Upper lobe of left lung (tissue), 6 donors: ENCODE measurements around the gene MAGI3. TPM values are rescaled to one million over a fixed set of nuclear protein-coding genes. Genes with fewer than 3 reads are reported as not detected.
A peak's percentile ranks its signal among the peaks of the same experiment; 100 is the strongest.

Experiments used
- ATAC-seq, 2 donors: fragments of 200-7000 bp; cut with Tn5 transposase; one replicate each; pipeline ENCODE4 v1.9.1; 2022; ENCODE audit warnings: mild to moderate bottlenecking in 2 of 2, moderate library complexity in 2 of 2; ENCODE audit not compliant: low FRiP score in 2 of 2
- DNase-seq, 2 donors: peaks; one replicate each; pipeline ENCODE4 v3.0.0-alpha.2; 2019 to 2020
- H3K27ac ChIP-seq, 4 donors: fragments of 200-600 bp; sonication (generic); one replicate each; pipeline ENCODE4 v1.5.1; 2016 to 2019
- H3K27me3 ChIP-seq, 4 donors: fragments of 200-600 bp; sonication (generic); one replicate each; pipeline ENCODE4 v1.5.1; 2017 to 2019
- H3K36me3 ChIP-seq, 4 donors: fragments of 200-600 bp; sonication (generic); one replicate each; pipeline ENCODE4 v1.5.1; 2016 to 2019
- H3K4me1 ChIP-seq, 4 donors: fragments of 200-600 bp; sonication (generic); one replicate each; pipeline ENCODE4 v1.5.1; 2018 to 2019
- H3K4me3 ChIP-seq, 4 donors: fragments of 200-600 bp; sonication (generic); one replicate each; pipeline ENCODE4 v1.5.1; 2017 to 2019; ENCODE audit warnings: mild to moderate bottlenecking in 2 of 4, moderate library complexity in 1 of 4
- H3K9me3 ChIP-seq, 4 donors: fragments of 200-600 bp; sonication (generic); one replicate each; pipeline ENCODE4 v1.5.1; 2018 to 2019
- EP300 ChIP-seq, 4 donors: sonication (generic); formaldehyde crosslinking; IDR thresholded peaks; one replicate each; pipeline ENCODE4 v1.5.1; 2017; ENCODE audit warnings: antibody characterized with exemption in 4 of 4, control low read depth in 2 of 4
- POLR2A ChIP-seq, 4 donors: fragments of 450-650 bp; IDR thresholded peaks; one replicate each; pipeline ENCODE4 v1.5.1; 2016 to 2017; ENCODE audit warnings: antibody characterized with exemption in 4 of 4, mild to moderate bottlenecking in 2 of 4
- POLR2AphosphoS5 ChIP-seq, 2 donors: sonication (generic); formaldehyde crosslinking; IDR thresholded peaks; one replicate each; pipeline ENCODE4 v1.5.1; 2017; ENCODE audit warnings: antibody characterized with exemption in 2 of 2
- WGBS, 2 donors: methylation state at CpG; one replicate each; pipeline ENCODE4 v1.1.5; 2017 to 2018; 5-methylcytosine and 5-hydroxymethylcytosine counted together
- total RNA-seq, 6 donors: library from RNA; depleted of rRNA in 4 of 6; stranded (reverse); fragments of >200 nt in 4 of 6; gene quantifications; one replicate each; pipeline versions ENCODE4 v1.1.0 to v1.2.1, GENCODE V29; 2016 to 2021
- TF ChIP-seq, protein P1 (sequence below), 6 experiments: fragments of 450-650 bp in 4 of 6; fragments of 200-600 bp in 2 of 6; sonication (generic) in 2 of 6; IDR thresholded peaks; one replicate each; pipeline ENCODE4 v1.5.1; 2016 to 2019; ENCODE audit warnings: antibody characterized with exemption in 6 of 6
- donor health status: DM: no; HTN: no; CAD: no; lungs with moderate emphysema.
- donor health status: DM: no; HTN: yes; CAD: no; lungs with severe emphysema.

MAGI3 gene
- total RNA-seq, 6 donors from 2014 or later: 43.3 to 181 (median 89.8) TPM

DNA sequence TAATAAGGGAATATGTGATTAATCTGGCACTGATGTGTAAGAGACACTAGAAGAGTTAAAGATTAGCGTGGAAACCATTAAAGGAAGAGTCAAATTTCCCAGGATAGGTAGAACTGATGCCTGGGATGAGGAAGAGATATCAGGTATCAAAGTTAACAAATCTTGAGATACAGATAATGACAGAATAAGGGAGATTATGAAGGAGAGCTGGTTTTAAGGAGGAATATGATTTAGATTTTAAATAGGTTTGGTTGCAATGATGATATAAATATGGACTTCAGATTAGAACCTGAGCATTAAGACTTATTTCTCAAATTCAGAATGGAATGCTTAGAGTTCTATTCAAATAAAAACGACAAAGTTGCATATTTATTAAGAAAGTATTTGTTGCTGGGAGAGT, 26.2 kb downstream of the MAGI3 start:
- 83 to 85% methylated on average over 2 of the region's 2 CpGs for WGBS, 2 donors
- TF ChIP-seq POLR2AphosphoS5 (IDR thresholded peaks at IDR 0.05) (no peak), EP300 (IDR thresholded peaks at IDR 0.05) (no peak), POLR2A (IDR thresholded peaks at IDR 0.05) (no peak)
- TF ChIP-seq, protein P1, sequence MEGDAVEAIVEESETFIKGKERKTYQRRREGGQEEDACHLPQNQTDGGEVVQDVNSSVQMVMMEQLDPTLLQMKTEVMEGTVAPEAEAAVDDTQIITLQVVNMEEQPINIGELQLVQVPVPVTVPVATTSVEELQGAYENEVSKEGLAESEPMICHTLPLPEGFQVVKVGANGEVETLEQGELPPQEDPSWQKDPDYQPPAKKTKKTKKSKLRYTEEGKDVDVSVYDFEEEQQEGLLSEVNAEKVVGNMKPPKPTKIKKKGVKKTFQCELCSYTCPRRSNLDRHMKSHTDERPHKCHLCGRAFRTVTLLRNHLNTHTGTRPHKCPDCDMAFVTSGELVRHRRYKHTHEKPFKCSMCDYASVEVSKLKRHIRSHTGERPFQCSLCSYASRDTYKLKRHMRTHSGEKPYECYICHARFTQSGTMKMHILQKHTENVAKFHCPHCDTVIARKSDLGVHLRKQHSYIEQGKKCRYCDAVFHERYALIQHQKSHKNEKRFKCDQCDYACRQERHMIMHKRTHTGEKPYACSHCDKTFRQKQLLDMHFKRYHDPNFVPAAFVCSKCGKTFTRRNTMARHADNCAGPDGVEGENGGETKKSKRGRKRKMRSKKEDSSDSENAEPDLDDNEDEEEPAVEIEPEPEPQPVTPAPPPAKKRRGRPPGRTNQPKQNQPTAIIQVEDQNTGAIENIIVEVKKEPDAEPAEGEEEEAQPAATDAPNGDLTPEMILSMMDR (IDR thresholded peaks at IDR 0.05): no peak

GRCh38 chr1:113422315-113423068, 32.2 kb downstream of the MAGI3 start:
- DNase-seq: peak in 1 of 2 donors; percentile 60
- Histone ChIP-seq H3K9me3 (no peaks in the 10 kb centered on the region), H3K36me3 (no peaks in the 10 kb centered on the region), H3K27ac (no peak overlapping the region), H3K27me3 (no peaks in the 10 kb centered on the region), H3K4me3 (no peak overlapping the region), H3K4me1 (no peaks in the 10 kb centered on the region)
- TF ChIP-seq POLR2AphosphoS5 (IDR thresholded peaks at IDR 0.05): no peak
- TF ChIP-seq EP300 (IDR thresholded peaks at IDR 0.05): no peak
- TF ChIP-seq, protein P1 (IDR thresholded peaks at IDR 0.05): no peak
- ATAC-seq: peak in 1 of 2 donors; percentile 12
- 92 to 96% methylated on average over 12 to 26 of the region's 26 CpGs for WGBS, 2 donors

More for the DNA sequence above, 26.2 kb downstream of the MAGI3 start:
- no peaks in the 10 kb centered on the region for H3K27me3 ChIP-seq
- no peak for ATAC-seq
- H3K4me3 ChIP-seq: no peak overlapping the region
- no peaks in the 10 kb centered on the region for H3K36me3 ChIP-seq
- no peaks in the 10 kb centered on the region for H3K9me3 ChIP-seq
- no peak overlapping the region for H3K27ac ChIP-seq
- no peak for DNase-seq
- no peaks in the 10 kb centered on the region for H3K4me1 ChIP-seq

GRCh38 chr1:113423826-113424225, 33.5 kb downstream of the MAGI3 start:
- Histone ChIP-seq H3K4me1 (no peaks in the 10 kb centered on the region), H3K9me3 (no peaks in the 10 kb centered on the region), H3K27ac (no peak overlapping the region), H3K36me3 (no peaks in the 10 kb centered on the region), H3K4me3 (no peak overlapping the region), H3K27me3 (no peaks in the 10 kb centered on the region)
- TF ChIP-seq EP300 (IDR thresholded peaks at IDR 0.05) (no peak), POLR2AphosphoS5 (IDR thresholded peaks at IDR 0.05) (no peak), POLR2A (IDR thresholded peaks at IDR 0.05) (no peak)
- TF ChIP-seq, protein P1 (IDR thresholded peaks at IDR 0.05): no peak
- WGBS, 2 donors: 91 to 95% methylated on average over 3 to 13 of the region's 14 CpGs
- ATAC-seq (no peak), DNase-seq (peak in 1 of 2 donors; percentile 39)

DNA sequence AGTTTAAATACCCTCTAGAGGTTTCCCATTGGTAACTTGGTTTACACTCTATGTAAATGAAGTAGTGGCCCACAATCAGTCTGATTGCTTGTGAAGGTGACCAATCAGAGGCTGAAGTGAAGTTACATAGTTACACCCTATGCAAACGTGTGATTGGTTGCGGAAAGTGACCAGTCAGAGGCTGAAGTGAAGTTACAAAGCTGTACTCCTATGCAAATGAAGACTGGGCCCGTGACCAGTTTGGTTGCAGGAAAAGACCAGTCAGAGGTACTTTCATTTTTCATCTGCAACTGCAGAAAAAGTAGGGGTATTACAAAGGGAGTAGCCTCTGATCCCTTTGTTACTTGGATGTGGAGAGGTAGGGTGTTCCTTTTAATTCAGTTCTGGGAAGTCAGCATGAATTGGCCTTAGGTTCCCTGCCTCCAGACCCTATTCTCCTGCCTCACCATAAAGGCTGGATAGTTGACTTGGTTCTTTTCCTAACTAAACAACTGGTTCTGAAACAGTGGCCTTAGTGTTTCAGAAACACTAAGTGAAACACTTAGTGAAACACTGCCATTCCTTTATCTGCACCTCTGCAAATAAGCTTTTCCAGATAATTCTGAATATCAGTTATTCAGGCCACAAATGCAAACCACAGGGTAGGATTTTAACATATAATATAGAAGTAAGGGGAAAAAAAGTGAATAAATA, 39.3 kb downstream of the MAGI3 start:
- Histone ChIP-seq H3K27ac (no peak overlapping the region), H3K4me1 (peaks cover 5 to 14% (median 6%) of the 10 kb centered on the region in 4 donors), H3K9me3 (no peaks in the 10 kb centered on the region), H3K36me3 (no peaks in the 10 kb centered on the region), H3K4me3 (no peak overlapping the region), H3K27me3 (no peaks in the 10 kb centered on the region)
- DNase-seq (no peak), ATAC-seq (no peak)
- 63 to 78% methylated on average over 3 of the region's 3 CpGs for WGBS, 2 donors
- TF ChIP-seq, protein P1 (IDR thresholded peaks at IDR 0.05): no peak
- TF ChIP-seq EP300 (IDR thresholded peaks at IDR 0.05) (no peak), POLR2A (IDR thresholded peaks at IDR 0.05) (no peak), POLR2AphosphoS5 (IDR thresholded peaks at IDR 0.05) (no peak)
